ENCODE results near the gene STK35. TPM values are rescaled to one million over a fixed set of nuclear protein-coding genes. Genes with fewer than 3 reads are reported as not detected.

Gene STK35
- total and polyA plus RNA-seq, 2 of the 13 experiments (the other 11 are each of a cell fraction or from before 2014, with no cell fraction given) = 27.4 to 29.8 TPM

GRCh38 chr20:2156666-2157624, 55.3 kb downstream of the STK35 start (continued):
- TF ChIP-seq ZNF441 (CRISPR knock-in tag; IDR thresholded peaks at IDR 0.05; ENCODE audit: borderline replicate concordance) (no peak), ZFYVE20 (CRISPR knock-in tag; IDR thresholded peaks at IDR 0.05; ENCODE audit: borderline replicate concordance, low read depth) (no peak), ZSCAN29 (CRISPR knock-in tag; conservative IDR thresholded peaks at IDR 0.05) (0 out of 2 replicates have a peak, but pooled peaks have one; percentile 21), MIER2 (CRISPR knock-in tag; IDR thresholded peaks at IDR 0.05) (no peak), HNF4G (IDR thresholded peaks at IDR 0.05; ENCODE audit: borderline replicate concordance, low read depth, low read length) (0 out of 2 replicates have a peak, but pooled peaks have one; percentile 30), HNF4G (CRISPR knock-in tag; IDR thresholded peaks at IDR 0.05; ENCODE audit: borderline replicate concordance, low read depth) (no peak), ZNF737 (CRISPR knock-in tag; IDR thresholded peaks at IDR 0.05; ENCODE audit: borderline replicate concordance) (no peak), ARID2 (CRISPR knock-in tag; IDR thresholded peaks at IDR 0.05; ENCODE audit: borderline replicate concordance) (no peak), GATAD2A (CRISPR knock-in tag; IDR thresholded peaks at IDR 0.05) (peak; percentile 56), ZBTB1 (CRISPR knock-in tag; IDR thresholded peaks at IDR 0.05; ENCODE audit: borderline replicate concordance) (no peak), NFE2L2 (IDR thresholded peaks at IDR 0.05; ENCODE audit: low read length) (no peak)
- TF ChIP-seq, protein P1, sequence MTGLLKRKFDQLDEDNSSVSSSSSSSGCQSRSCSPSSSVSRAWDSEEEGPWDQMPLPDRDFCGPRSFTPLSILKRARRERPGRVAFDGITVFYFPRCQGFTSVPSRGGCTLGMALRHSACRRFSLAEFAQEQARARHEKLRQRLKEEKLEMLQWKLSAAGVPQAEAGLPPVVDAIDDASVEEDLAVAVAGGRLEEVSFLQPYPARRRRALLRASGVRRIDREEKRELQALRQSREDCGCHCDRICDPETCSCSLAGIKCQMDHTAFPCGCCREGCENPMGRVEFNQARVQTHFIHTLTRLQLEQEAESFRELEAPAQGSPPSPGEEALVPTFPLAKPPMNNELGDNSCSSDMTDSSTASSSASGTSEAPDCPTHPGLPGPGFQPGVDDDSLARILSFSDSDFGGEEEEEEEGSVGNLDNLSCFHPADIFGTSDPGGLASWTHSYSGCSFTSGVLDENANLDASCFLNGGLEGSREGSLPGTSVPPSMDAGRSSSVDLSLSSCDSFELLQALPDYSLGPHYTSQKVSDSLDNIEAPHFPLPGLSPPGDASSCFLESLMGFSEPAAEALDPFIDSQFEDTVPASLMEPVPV (CRISPR knock-in tag; IDR thresholded peaks at IDR 0.05) = no peak
- TF ChIP-seq, protein P2, sequence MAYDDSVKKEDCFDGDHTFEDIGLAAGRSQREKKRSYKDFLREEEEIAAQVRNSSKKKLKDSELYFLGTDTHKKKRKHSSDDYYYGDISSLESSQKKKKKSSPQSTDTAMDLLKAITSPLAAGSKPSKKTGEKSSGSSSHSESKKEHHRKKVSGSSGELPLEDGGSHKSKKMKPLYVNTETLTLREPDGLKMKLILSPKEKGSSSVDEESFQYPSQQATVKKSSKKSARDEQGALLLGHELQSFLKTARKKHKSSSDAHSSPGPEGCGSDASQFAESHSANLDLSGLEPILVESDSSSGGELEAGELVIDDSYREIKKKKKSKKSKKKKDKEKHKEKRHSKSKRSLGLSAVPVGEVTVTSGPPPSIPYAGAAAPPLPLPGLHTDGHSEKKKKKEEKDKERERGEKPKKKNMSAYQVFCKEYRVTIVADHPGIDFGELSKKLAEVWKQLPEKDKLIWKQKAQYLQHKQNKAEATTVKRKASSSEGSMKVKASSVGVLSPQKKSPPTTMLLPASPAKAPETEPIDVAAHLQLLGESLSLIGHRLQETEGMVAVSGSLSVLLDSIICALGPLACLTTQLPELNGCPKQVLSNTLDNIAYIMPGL (CRISPR knock-in tag; IDR thresholded peaks at IDR 0.05; ENCODE audit: borderline replicate concordance in 1 of 2, low read depth in 1 of 2) = no peak
- TF ChIP-seq, protein P3, sequence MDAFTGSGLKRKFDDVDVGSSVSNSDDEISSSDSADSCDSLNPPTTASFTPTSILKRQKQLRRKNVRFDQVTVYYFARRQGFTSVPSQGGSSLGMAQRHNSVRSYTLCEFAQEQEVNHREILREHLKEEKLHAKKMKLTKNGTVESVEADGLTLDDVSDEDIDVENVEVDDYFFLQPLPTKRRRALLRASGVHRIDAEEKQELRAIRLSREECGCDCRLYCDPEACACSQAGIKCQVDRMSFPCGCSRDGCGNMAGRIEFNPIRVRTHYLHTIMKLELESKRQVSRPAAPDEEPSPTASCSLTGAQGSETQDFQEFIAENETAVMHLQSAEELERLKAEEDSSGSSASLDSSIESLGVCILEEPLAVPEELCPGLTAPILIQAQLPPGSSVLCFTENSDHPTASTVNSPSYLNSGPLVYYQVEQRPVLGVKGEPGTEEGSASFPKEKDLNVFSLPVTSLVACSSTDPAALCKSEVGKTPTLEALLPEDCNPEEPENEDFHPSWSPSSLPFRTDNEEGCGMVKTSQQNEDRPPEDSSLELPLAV (CRISPR knock-in tag; conservative IDR thresholded peaks at IDR 0.05; ENCODE audit: low read depth) = no peak
- TF ChIP-seq, protein P4, sequence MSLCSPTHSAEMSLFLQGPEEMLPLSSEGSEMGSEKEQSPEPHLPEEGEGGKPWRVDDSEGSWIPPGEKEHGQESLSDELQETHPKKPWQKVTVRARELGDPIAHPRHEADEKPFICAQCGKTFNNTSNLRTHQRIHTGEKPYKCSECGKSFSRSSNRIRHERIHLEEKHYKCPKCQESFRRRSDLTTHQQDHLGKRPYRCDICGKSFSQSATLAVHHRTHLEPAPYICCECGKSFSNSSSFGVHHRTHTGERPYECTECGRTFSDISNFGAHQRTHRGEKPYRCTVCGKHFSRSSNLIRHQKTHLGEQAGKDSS (CRISPR knock-in tag; IDR thresholded peaks at IDR 0.05; ENCODE audit: borderline replicate concordance, low read depth) = no peak
- TF ChIP-seq, protein P5, sequence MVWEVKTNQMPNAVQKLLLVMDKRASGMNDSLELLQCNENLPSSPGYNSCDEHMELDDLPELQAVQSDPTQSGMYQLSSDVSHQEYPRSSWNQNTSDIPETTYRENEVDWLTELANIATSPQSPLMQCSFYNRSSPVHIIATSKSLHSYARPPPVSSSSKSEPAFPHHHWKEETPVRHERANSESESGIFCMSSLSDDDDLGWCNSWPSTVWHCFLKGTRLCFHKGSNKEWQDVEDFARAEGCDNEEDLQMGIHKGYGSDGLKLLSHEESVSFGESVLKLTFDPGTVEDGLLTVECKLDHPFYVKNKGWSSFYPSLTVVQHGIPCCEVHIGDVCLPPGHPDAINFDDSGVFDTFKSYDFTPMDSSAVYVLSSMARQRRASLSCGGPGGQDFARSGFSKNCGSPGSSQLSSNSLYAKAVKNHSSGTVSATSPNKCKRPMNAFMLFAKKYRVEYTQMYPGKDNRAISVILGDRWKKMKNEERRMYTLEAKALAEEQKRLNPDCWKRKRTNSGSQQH (CRISPR knock-in tag; IDR thresholded peaks at IDR 0.05; ENCODE audit: low read depth) = no peak

All from HepG2 (cell line).